IPS DF 6.9 (cell line): ENCODE measurements around the gene SLC17A2.

Source experiments
- DNase-seq: peaks from one replicate; pipeline ENCODE4 v3.0.0-alpha.2; 2013; ENCODE audit warnings: low read depth, low spot score
- H3K27ac ChIP-seq: one replicate; pipeline ENCODE4 v1.5.1; 2013; ENCODE audit warnings: low read length, control low read depth
- H3K27me3 ChIP-seq: 2 replicates; pipeline ENCODE4 v1.6.1; 2013; ENCODE audit warnings: mild to moderate bottlenecking, low read length; ENCODE audit not compliant: control insufficient read depth, insufficient read depth
- H3K36me3 ChIP-seq: 2 replicates; pipeline ENCODE4 v1.6.1; 2013; ENCODE audit warnings: low read length; ENCODE audit not compliant: control insufficient read depth, insufficient read depth
- H3K4me1 ChIP-seq: 2 replicates; pipeline ENCODE4 v1.6.1; 2013; ENCODE audit warnings: low read length; ENCODE audit not compliant: control insufficient read depth, insufficient read depth
- H3K4me3 ChIP-seq: 2 replicates; pipeline ENCODE4 v1.5.1; 2013; ENCODE audit warnings: mild to moderate bottlenecking, low read length
- H3K9me3 ChIP-seq: 2 replicates; pipeline ENCODE4 v1.6.1; 2013; ENCODE audit warnings: low read length, inconsistent platforms; ENCODE audit not compliant: control insufficient read depth, insufficient read depth
- WGBS: extraction: QIAGEN DNeasy Blood & Tissue Kit; methylation state at CpG from one replicate; pipeline ENCODE4 v1.1.7; 2013; ENCODE audit warnings: mixed read lengths, missing lambda C conversion rate; ENCODE audit not compliant: insufficient read length, insufficient coverage; 5-methylcytosine and 5-hydroxymethylcytosine counted together

SLC17A2 gene

GRCh38 chr6:25900843-25901242, 29.6 kb downstream of the SLC17A2 start:
- Histone ChIP-seq H3K36me3 (no peaks in the 10 kb centered on the region), H3K4me3 (no peak overlapping the region), H3K27ac (no peak overlapping the region), H3K9me3 (no peaks in the 10 kb centered on the region), H3K27me3 (no peaks in the 10 kb centered on the region), H3K4me1 (peaks cover 4% of the 10 kb centered on the region; the same call in 1 of the 2 replicates)
- no CpG with 5 or more reads among the region's 1 CpG for WGBS
- no peak for DNase-seq

DNA sequence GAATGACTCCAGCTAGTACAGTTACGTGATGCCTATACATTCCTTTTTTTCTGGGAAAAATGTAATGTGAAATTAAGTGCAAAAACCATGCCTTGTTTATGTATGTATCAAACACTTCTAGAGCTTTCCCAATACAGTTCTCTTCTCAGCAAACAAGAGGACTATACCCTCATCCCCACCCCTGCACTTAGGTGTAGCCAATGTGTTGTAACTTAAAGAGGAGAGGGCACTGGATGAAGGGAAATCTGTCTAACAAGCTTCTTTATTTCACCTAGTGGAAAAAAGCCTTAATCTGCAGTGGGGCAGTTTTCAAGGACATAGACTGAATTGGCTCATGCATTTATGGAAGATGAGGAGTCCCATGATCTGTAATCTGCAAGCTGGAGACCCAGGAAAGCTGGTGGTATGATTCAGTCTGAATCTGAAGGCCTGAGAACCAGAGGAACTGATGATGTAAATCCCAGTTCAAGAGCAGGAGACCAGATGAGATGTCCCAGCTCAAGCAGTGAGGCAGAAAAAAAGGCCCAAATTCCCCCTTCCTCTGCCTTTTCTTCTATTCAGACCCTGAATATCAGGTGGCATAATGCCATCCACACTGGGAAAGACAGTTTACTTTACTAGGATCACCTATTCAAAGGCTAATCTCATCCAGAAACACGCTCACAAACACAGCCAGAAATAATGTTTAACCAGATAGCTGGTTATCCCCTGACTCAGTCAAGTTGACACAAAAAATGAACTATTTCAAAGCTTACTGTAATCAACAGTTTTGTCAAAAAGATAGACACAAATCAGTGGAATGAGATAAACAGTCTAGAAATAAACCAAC, 30.7 kb downstream of the SLC17A2 start:
- no peaks in the 10 kb centered on the region for H3K9me3 ChIP-seq
- no peaks in the 10 kb centered on the region for H3K36me3 ChIP-seq
- no peak overlapping the region for H3K4me3 ChIP-seq
- WGBS, result no CpG with 5 or more reads among the region's 2 CpGs
- DNase-seq, result no peak
- no peaks in the 10 kb centered on the region for H3K27me3 ChIP-seq
- H3K4me1 ChIP-seq, result peaks cover 4% of the 10 kb centered on the region; the same call in 1 of the 2 replicates
- H3K27ac ChIP-seq, result no peak overlapping the region

DNA sequence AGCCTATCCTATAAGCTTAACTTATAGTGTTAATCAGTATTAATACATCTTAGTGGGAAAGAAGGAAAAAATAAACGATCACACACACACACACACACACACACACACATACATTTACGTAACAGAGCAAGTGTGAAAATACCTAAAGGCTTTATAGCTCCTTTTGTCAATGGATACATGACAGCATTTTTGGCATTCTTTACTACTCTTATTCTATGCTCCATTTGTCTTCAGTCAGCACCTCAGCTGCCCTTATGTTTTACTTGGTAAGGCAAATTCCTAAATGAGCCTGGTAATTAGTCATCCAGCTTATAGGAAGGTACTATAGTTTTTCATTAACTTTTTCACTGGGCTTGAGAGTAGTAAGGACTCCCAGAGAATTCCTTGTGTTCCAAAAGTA, 31.4 kb downstream of the SLC17A2 start:
- H3K27me3 ChIP-seq, result no peaks in the 10 kb centered on the region
- H3K27ac ChIP-seq, result no peak overlapping the region
- WGBS, result no CpG with 5 or more reads among the region's 2 CpGs
- no peak for DNase-seq
- no peak overlapping the region for H3K4me3 ChIP-seq
- no peaks in the 10 kb centered on the region for H3K9me3 ChIP-seq
- no peaks in the 10 kb centered on the region for H3K36me3 ChIP-seq
- peaks cover 4% of the 10 kb centered on the region; the same call in 1 of the 2 replicates for H3K4me1 ChIP-seq

DNA sequence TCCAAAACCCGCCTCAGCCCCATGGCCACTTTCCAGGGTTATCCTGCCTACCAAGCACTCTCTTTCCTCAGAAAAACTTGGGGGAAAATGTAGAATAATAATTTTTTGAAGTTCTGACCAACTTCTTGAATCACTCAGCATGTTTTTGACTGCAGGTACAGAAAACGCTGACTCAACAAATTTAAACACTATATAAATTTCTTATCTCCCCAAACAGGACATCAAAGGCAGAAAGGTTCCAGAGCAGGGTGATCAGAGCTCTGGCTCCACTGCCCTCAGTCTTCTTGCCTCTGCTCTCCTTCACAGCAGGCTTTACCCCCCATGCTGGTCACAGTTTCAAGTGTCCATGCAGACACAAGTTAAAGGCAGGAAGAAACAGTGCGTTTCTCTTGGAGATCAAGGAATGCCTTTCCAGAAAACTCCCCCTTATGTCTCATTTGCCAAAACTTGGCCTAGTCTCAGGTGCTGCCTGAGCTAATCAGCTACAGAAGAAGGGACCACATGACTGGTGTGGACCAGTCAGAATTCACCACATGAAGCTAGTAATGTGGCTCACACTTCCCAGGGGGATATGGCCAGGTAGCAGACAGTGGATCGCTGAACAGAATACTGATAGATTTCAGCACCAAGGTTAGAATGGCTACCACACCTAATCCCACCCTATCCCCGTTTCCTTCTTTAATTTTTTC, 32.1 kb downstream of the SLC17A2 start:
- Histone ChIP-seq H3K27ac (no peak overlapping the region), H3K27me3 (no peaks in the 10 kb centered on the region), H3K36me3 (no peaks in the 10 kb centered on the region), H3K4me3 (no peak overlapping the region), H3K4me1 (peaks cover 4% of the 10 kb centered on the region; the same call in 1 of the 2 replicates), H3K9me3 (no peaks in the 10 kb centered on the region)
- no CpG with 5 or more reads among the region's 5 CpGs for WGBS
- DNase-seq, result no peak

GRCh38 chr6:25896252-25896651, 34.2 kb downstream of the SLC17A2 start:
- H3K36me3 ChIP-seq, result no peaks in the 10 kb centered on the region
- DNase-seq, result no peak
- H3K4me3 ChIP-seq, result no peak overlapping the region
- H3K4me1 ChIP-seq, result peaks cover 4% of the 10 kb centered on the region; the same call in 1 of the 2 replicates
- no peaks in the 10 kb centered on the region for H3K9me3 ChIP-seq
- no CpG with 5 or more reads among the region's 3 CpGs for WGBS
- no peaks in the 10 kb centered on the region; the same call in 1 of the 2 replicates for H3K27me3 ChIP-seq
- H3K27ac ChIP-seq, result no peak overlapping the region

DNA sequence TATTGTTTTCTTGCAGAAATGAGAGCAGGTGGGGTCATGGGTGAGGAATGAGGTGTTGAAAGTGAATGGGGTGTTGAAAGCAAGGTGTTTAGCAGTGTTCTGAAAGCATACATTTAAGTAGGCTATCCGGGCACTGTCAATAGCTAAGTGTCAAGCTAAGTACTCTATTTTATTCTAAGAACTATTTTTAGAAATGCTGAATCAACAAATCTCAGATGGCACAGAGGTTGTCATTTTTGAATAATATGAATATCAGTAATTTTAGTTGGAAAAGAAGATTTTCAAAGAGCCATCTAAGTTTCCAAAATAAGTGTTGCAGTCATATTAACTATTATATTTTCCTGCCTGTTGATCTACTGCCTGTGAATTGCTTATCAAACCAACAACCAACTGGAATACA, 34.7 kb downstream of the SLC17A2 start:
- Histone ChIP-seq H3K36me3 (no peaks in the 10 kb centered on the region), H3K4me1 (peaks cover 4% of the 10 kb centered on the region; the same call in 1 of the 2 replicates), H3K9me3 (no peaks in the 10 kb centered on the region), H3K27me3 (no peaks in the 10 kb centered on the region; the same call in 1 of the 2 replicates), H3K4me3 (no peak overlapping the region), H3K27ac (no peak overlapping the region)
- no peak for DNase-seq
- no CpG with 5 or more reads among the region's 1 CpG for WGBS

- no peak overlapping the region for H3K4me3 ChIP-seq
- no peak for DNase-seq
- no peaks in the 10 kb centered on the region for H3K36me3 ChIP-seq
- no peak overlapping the region for H3K27ac ChIP-seq
- no CpG with 5 or more reads among the region's 6 CpGs for WGBS
- H3K9me3 ChIP-seq, result no peaks in the 10 kb centered on the region
- no peaks in the 10 kb centered on the region; the same call in 1 of the 2 replicates for H3K27me3 ChIP-seq
- peaks cover 4% of the 10 kb centered on the region; the same call in 1 of the 2 replicates for H3K4me1 ChIP-seq
Measured at GRCh38 chr6:25893778-25894177, 36.7 kb downstream of the SLC17A2 start.

GRCh38 chr6:25892877-25893276, 37.6 kb downstream of the SLC17A2 start:
- DNase-seq, result no peak
- Histone ChIP-seq H3K9me3 (no peaks in the 10 kb centered on the region), H3K36me3 (no peaks in the 10 kb centered on the region), H3K4me1 (no peaks in the 10 kb centered on the region), H3K27me3 (no peaks in the 10 kb centered on the region; the same call in 1 of the 2 replicates), H3K4me3 (no peak overlapping the region), H3K27ac (no peak overlapping the region)

DNA sequence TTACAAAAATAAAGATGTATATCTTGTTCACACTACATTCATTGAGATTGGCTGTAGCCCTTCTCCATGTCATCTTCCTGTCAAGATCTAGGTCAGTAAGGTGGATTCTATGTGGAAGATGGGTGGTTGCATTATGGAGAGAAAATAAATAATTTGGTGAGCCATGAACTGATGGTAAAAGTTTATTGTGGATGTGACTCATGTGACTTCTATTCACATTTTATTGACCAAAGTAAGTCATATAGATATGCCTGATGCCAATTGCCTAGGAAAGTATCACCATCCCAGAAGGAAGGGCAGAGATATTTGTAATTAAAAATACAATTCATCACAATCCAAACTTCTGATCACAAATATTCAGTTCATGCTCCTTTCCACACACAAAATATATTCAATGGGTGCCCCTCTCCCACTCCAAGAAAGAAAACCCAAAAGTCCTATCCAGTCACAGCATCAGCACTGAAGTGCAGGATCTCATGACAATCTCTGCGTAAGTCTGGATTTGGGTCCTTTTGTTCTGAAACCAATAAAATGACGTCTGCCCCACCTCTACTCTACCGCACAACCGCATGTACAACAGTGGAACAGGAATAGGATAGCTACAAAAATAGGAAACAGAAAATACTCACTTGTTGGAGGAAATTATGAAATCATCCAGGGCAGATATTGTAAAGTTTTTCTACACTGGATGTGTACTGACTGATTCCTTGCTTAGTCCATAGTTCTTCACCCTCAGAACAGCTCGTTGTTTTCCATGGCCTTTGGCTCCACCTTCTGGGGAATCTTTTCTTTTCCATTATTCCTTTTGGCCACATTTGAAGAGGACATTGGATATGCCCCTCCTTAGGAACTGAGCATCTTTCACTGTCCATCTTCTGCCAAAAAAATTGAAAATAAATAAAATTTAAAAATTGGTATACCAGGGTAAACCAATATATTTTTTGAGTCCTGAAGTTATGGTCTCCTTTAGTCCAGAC, 40.3 kb downstream of the SLC17A2 start:
- H3K4me3 ChIP-seq, result no peak overlapping the region
- H3K9me3 ChIP-seq, result no peaks in the 10 kb centered on the region
- no peak for DNase-seq
- no peaks in the 10 kb centered on the region for H3K36me3 ChIP-seq
- H3K27ac ChIP-seq, result no peak overlapping the region
- WGBS, result no CpG with 5 or more reads among the region's 5 CpGs
- no peaks in the 10 kb centered on the region; the same call in 1 of the 2 replicates for H3K27me3 ChIP-seq
- no peaks in the 10 kb centered on the region for H3K4me1 ChIP-seq

DNA sequence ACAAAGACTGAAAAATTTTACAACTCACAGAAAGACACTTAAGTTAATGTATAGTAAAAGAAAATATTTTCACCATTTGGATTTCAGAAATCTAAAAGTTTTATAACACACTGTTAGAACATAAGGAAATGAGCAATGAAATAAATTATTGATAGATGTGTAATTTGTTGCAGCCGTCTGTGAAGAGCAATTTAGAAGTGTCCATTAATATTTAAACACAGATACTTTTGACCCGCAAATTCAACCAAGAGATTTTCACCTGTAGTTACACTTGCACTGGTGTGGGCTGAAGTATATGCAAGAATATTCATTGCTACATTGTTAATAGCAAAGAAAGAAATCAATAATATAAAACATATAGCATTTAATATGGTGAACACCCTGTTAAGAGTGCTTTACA, 41.9 kb downstream of the SLC17A2 start:
- Histone ChIP-seq H3K4me1 (no peaks in the 10 kb centered on the region), H3K27me3 (no peaks in the 10 kb centered on the region; the same call in 1 of the 2 replicates), H3K27ac (no peak overlapping the region), H3K36me3 (no peaks in the 10 kb centered on the region), H3K9me3 (no peaks in the 10 kb centered on the region), H3K4me3 (no peak overlapping the region)
- no peak for DNase-seq
- WGBS, result no CpG with 5 or more reads among the region's 2 CpGs
